ENCODE results near the gene PUS10. TPM values are rescaled to one million over a fixed set of nuclear protein-coding genes. Genes with fewer than 3 reads are reported as not detected.

PUS10 gene
- total and polyA plus RNA-seq, 2 of the 13 experiments (the other 11 are each of a cell fraction or from before 2014, with no cell fraction given) = 41.4 to 44.3 TPM

DNA sequence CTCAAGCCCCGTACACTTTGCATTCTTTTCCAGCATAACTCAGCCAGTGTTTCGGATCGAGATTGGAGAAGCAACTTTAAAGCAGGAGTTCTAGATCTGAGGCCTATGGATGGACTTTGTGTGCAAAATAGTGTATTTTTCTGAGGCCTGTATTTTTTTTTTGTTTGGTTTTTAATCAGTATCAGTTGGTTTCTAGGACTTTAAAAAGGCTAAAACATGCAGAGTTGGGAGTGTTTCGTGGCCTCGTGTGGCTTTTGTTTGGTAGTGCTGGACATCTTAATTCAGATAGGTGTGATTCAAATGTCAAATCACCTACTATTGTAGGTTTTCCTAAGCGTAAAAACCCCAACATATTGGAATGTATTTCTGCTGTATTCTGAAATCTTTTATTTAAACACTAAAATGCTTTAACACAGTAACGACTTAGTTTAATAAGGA, 282 bp upstream of the PUS10 start (continued):
- TF ChIP-seq ZFP62 (CRISPR knock-in tag; IDR thresholded peaks at IDR 0.05) (no peak), MAFF (IDR thresholded peaks at IDR 0.05; ENCODE audit: low read depth, low read length) (peak; percentile 14; the same call in 1 of the 2 replicates), SP1 (IDR thresholded peaks at IDR 0.05) (no peak), SP1 (CRISPR knock-in tag; IDR thresholded peaks at IDR 0.05) (no peak), FOXJ3 (CRISPR knock-in tag; IDR thresholded peaks at IDR 0.05; ENCODE audit: borderline replicate concordance) (peak; percentile 95), ZSCAN31 (CRISPR knock-in tag; IDR thresholded peaks at IDR 0.05; ENCODE audit: low read depth) (no peak; the same call in 1 of the 2 replicates), CENPBD1 (CRISPR knock-in tag; IDR thresholded peaks at IDR 0.05; ENCODE audit: borderline replicate concordance, low read depth) (no peak), ZNF607 (CRISPR knock-in tag; IDR thresholded peaks at IDR 0.05; ENCODE audit: borderline replicate concordance) (no peak), PCBP1 (IDR thresholded peaks at IDR 0.05; ENCODE audit: borderline replicate concordance, low read depth, low read length) (no peak), MED1 (CRISPR knock-in tag; IDR thresholded peaks at IDR 0.05) (peak; percentile 97), ZBTB49 (CRISPR knock-in tag; IDR thresholded peaks at IDR 0.05; ENCODE audit: borderline replicate concordance) (no peak), ZNF597 (CRISPR knock-in tag; IDR thresholded peaks at IDR 0.05) (no peak), MIER2 (CRISPR knock-in tag; IDR thresholded peaks at IDR 0.05) (no peak; the same call in 1 of the 2 replicates), RARA (CRISPR knock-in tag; IDR thresholded peaks at IDR 0.05) (no peak), ZNF414 (CRISPR knock-in tag; IDR thresholded peaks at IDR 0.05) (no peak), CEBPG (CRISPR knock-in tag; IDR thresholded peaks at IDR 0.05) (no peak), SNAPC2 (CRISPR knock-in tag; IDR thresholded peaks at IDR 0.05) (no peak; the same call in 1 of the 2 replicates), SMARCE1 (IDR thresholded peaks at IDR 0.05; ENCODE audit: borderline replicate concordance) (no peak), ZNF230 (CRISPR knock-in tag; IDR thresholded peaks at IDR 0.05) (no peak), ZNF383 (CRISPR knock-in tag; IDR thresholded peaks at IDR 0.05; ENCODE audit: borderline replicate concordance) (no peak), EEA1 (CRISPR knock-in tag; IDR thresholded peaks at IDR 0.05; ENCODE audit: borderline replicate concordance) (no peak), HOXA3 (CRISPR knock-in tag; IDR thresholded peaks at IDR 0.05) (no peak), SMAD9 (CRISPR knock-in tag; IDR thresholded peaks at IDR 0.05) (no peak), KDM3A (CRISPR knock-in tag; IDR thresholded peaks at IDR 0.05; ENCODE audit: low read depth) (0 out of 2 replicates have a peak, but pooled peaks have one; percentile 33), REXO4 (CRISPR knock-in tag; IDR thresholded peaks at IDR 0.05; ENCODE audit: borderline replicate concordance) (no peak), ZFX (CRISPR knock-in tag; IDR thresholded peaks at IDR 0.05; ENCODE audit: low read depth) (no peak), ZBTB38 (CRISPR knock-in tag; IDR thresholded peaks at IDR 0.05) (no peak)
- TF ChIP-seq, protein P1, sequence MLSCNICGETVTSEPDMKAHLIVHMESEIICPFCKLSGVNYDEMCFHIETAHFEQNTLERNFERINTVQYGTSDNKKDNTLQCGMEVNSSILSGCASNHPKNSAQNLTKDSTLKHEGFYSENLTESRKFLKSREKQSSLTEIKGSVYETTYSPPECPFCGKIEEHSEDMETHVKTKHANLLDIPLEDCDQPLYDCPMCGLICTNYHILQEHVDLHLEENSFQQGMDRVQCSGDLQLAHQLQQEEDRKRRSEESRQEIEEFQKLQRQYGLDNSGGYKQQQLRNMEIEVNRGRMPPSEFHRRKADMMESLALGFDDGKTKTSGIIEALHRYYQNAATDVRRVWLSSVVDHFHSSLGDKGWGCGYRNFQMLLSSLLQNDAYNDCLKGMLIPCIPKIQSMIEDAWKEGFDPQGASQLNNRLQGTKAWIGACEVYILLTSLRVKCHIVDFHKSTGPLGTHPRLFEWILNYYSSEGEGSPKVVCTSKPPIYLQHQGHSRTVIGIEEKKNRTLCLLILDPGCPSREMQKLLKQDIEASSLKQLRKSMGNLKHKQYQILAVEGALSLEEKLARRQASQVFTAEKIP (CRISPR knock-in tag; IDR thresholded peaks at IDR 0.05; ENCODE audit: borderline replicate concordance) = no peak

Data from HepG2 (cell line).